DOHH2 (cell line): ENCODE measurements around the gene MPZL2.
A peak's percentile ranks its signal among the peaks of the same experiment; 100 is the strongest.

Source experiments
- H3F3A ChIP-seq: fragments of 200-600 bp; sonication (generic), shearing (Covaris generic); 2 replicates; pipeline ENCODE4 v1.6.0; 2016; ENCODE audit warnings: antibody characterized with exemption, mild to moderate bottlenecking; ENCODE audit not compliant: control insufficient read depth, insufficient read depth
- H3K27ac ChIP-seq: fragments of 200-600 bp; sonication (generic); 2 replicates; pipeline ENCODE4 v1.5.1; 2014; ENCODE audit warnings: low read depth, mild to moderate bottlenecking, low read length, moderate library complexity
- H3K27me3 ChIP-seq: fragments of 200-600 bp; sonication (generic); 2 replicates; pipeline ENCODE4 v1.6.1; 2014; ENCODE audit warnings: mild to moderate bottlenecking, low read length, mixed read lengths; ENCODE audit not compliant: control insufficient read depth
- H3K36me3 ChIP-seq: fragments of 200-600 bp; sonication (generic); 2 replicates; pipeline ENCODE4 v1.6.1; 2014; ENCODE audit warnings: mild to moderate bottlenecking, low read length, moderate library complexity, mixed read lengths; ENCODE audit not compliant: control insufficient read depth
- H3K4me1 ChIP-seq: fragments of 200-600 bp; sonication (generic); 2 replicates; pipeline ENCODE4 v1.6.1; 2014; ENCODE audit warnings: mild to moderate bottlenecking, low read length, mixed read lengths; ENCODE audit not compliant: control insufficient read depth
- H3K4me2 ChIP-seq: fragments of 200-600 bp; sonication (generic); 2 replicates; pipeline ENCODE4 v1.6.0; 2014; ENCODE audit warnings: mild to moderate bottlenecking, low read length, moderate library complexity
- H3K4me3 ChIP-seq: fragments of 200-600 bp; sonication (generic); 2 replicates; pipeline ENCODE4 v1.5.1; 2014; ENCODE audit warnings: mild to moderate bottlenecking, low read length, mixed read lengths
- H3K79me2 ChIP-seq: fragments of 200-600 bp; sonication (generic); 2 replicates; pipeline ENCODE4 v1.6.1; 2014; ENCODE audit warnings: mild to moderate bottlenecking, low read length, mixed read lengths; ENCODE audit not compliant: control insufficient read depth
- H3K9me2 ChIP-seq: fragments of 200-600 bp; sonication (generic); replicated peaks from 2 replicates; pipeline ENCODE4 v1.6.1; 2014; ENCODE audit warnings: mild to moderate bottlenecking, low read length, mixed read lengths; ENCODE audit not compliant: control insufficient read depth
- H3K9me3 ChIP-seq: fragments of 200-600 bp; sonication (generic); 2 replicates; pipeline ENCODE4 v1.6.1; 2014; ENCODE audit warnings: antibody characterized with exemption, low read length, mixed read lengths; ENCODE audit not compliant: control insufficient read depth, insufficient read depth
- H4K20me1 ChIP-seq: fragments of 200-600 bp; sonication (generic); 2 replicates; pipeline ENCODE4 v1.6.0; 2014; ENCODE audit warnings: low read depth, mild to moderate bottlenecking, antibody characterized with exemption, low read length, moderate library complexity; ENCODE audit not compliant: control insufficient read depth, insufficient read depth
- CTCF ChIP-seq: fragments of 200-600 bp; sonication (generic); IDR thresholded peaks from one replicate; pipeline ENCODE4 v1.5.1; 2014; ENCODE audit warnings: antibody characterized with exemption, mild to moderate bottlenecking, low read depth, low read length; ENCODE audit not compliant: poor library complexity, severe bottlenecking
- EZH2phosphoT487 ChIP-seq: fragments of 200-600 bp; sonication (generic); IDR thresholded peaks from 2 replicates; pipeline ENCODE4 v1.6.1; 2017; ENCODE audit warnings: borderline replicate concordance, mild to moderate bottlenecking, antibody characterized with exemption, low read length, moderate library complexity, mixed read lengths

Gene MPZL2

GRCh38 chr11:118281284-118281683, 17.2 kb upstream of the MPZL2 start:
- no peaks in the 10 kb centered on the region for H3K36me3 ChIP-seq
- no peaks in the 10 kb centered on the region for H3K9me2 ChIP-seq
- no peaks in the 10 kb centered on the region for H3K27me3 ChIP-seq
- 0 out of 2 replicates have a peak overlapping the region, but pooled peaks have one; percentile 17 for H3K4me3 ChIP-seq
- TF ChIP-seq EZH2phosphoT487 (no peak), CTCF (no peak)
- H4K20me1 ChIP-seq: no peaks in the 10 kb centered on the region
- H3F3A ChIP-seq: peaks cover 3% of the 10 kb centered on the region; the same call in 1 of the 2 replicates
- no peaks in the 10 kb centered on the region for H3K79me2 ChIP-seq
- H3K9me3 ChIP-seq: no peaks in the 10 kb centered on the region
- H3K4me2 ChIP-seq: peak overlapping the region; percentile 53
- peaks cover 25% of the 10 kb centered on the region for H3K4me1 ChIP-seq
- no peak overlapping the region for H3K27ac ChIP-seq

- no peaks in the 10 kb centered on the region for H4K20me1 ChIP-seq
- H3K9me2 ChIP-seq: no peaks in the 10 kb centered on the region
- no peaks in the 10 kb centered on the region for H3K36me3 ChIP-seq
- no peak overlapping the region for H3K27ac ChIP-seq
- TF ChIP-seq EZH2phosphoT487 (no peak), CTCF (no peak)
- H3K4me1 ChIP-seq: peaks cover 22% of the 10 kb centered on the region
- no peak overlapping the region for H3K4me2 ChIP-seq
- H3F3A ChIP-seq: peaks cover 2% of the 10 kb centered on the region; the same call in 1 of the 2 replicates
- H3K9me3 ChIP-seq: no peaks in the 10 kb centered on the region
- H3K27me3 ChIP-seq: no peaks in the 10 kb centered on the region
- no peak overlapping the region for H3K4me3 ChIP-seq
- no peaks in the 10 kb centered on the region for H3K79me2 ChIP-seq
These were observed 13.2 kb upstream of the MPZL2 start for GRCh38 chr11:118277312-118277711.

GRCh38 chr11:118276422-118276821, 12.3 kb upstream of the MPZL2 start:
- H3K36me3 ChIP-seq: no peaks in the 10 kb centered on the region
- peaks cover 20% of the 10 kb centered on the region for H3K4me1 ChIP-seq
- no peak overlapping the region for H3K4me2 ChIP-seq
- no peaks in the 10 kb centered on the region for H4K20me1 ChIP-seq
- TF ChIP-seq EZH2phosphoT487: no peak
- no peaks in the 10 kb centered on the region for H3K27me3 ChIP-seq
- H3F3A ChIP-seq: no peaks in the 10 kb centered on the region
- H3K9me2 ChIP-seq: no peaks in the 10 kb centered on the region
- no peak overlapping the region for H3K27ac ChIP-seq
- H3K4me3 ChIP-seq: no peak overlapping the region
- no peaks in the 10 kb centered on the region for H3K79me2 ChIP-seq
- H3K9me3 ChIP-seq: no peaks in the 10 kb centered on the region

GRCh38 chr11:118275176-118275575, 11.1 kb upstream of the MPZL2 start:
- Histone ChIP-seq H3F3A (no peaks in the 10 kb centered on the region), H3K79me2 (no peaks in the 10 kb centered on the region), H3K4me3 (no peak overlapping the region), H3K9me2 (no peaks in the 10 kb centered on the region), H3K4me1 (peaks cover 8% of the 10 kb centered on the region), H3K36me3 (no peaks in the 10 kb centered on the region), H3K27me3 (no peaks in the 10 kb centered on the region), H3K27ac (no peak overlapping the region), H3K9me3 (no peaks in the 10 kb centered on the region), H3K4me2 (no peak overlapping the region), H4K20me1 (no peaks in the 10 kb centered on the region)
- TF ChIP-seq EZH2phosphoT487 (no peak), CTCF (no peak)
